ENCODE data around the gene FBXO21.
"Not testable (repeated sequence)": the region's sequence is repeated elsewhere in the genome, so short reads cannot be mapped to it uniquely, and the experiment has no call there.

Gene FBXO21

DNA sequence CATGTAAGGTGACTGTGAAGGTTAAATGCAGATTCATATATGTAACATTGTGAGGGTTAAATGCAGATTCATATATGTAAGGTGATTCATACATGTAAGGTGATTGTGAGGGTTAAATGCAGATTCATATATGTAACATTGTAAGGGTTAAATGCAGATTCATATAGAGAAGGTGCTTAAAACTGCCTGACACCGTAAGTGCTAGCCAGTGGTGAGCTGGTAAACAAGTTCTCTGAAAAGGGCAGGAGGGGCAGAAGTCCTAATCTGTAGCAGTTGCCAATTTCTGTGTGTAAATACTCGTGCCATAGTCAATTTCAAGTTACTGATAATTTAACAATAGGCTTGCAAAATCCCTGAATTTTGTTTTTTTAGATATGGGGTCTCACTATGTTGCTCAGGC lies 86.3 kb downstream of the FBXO21 start:
- DNase-seq (ENCODE audit: low read depth in 3 of 3): not testable (repeated sequence)

DNA sequence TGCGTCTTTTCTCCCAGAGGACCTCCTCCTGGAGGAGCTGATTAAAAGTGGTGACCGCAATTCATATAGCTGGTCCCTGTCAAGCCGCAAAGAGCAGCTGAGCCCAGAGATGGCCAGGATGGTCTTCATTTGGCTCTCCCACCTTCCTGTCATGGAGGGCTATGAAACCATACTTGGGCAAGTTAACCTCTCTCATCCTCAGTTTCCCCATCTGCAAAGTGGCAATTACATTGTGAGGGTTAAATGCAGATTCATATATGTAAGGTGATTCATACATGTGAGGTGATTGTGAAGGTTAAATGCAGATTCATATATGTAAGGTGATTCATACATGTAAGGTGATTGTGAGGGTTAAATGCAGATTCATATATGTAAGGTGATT lies 87.5 kb downstream of the FBXO21 start:
- DNase-seq (ENCODE audit: low read depth in 3 of 3): no peak

DNA sequence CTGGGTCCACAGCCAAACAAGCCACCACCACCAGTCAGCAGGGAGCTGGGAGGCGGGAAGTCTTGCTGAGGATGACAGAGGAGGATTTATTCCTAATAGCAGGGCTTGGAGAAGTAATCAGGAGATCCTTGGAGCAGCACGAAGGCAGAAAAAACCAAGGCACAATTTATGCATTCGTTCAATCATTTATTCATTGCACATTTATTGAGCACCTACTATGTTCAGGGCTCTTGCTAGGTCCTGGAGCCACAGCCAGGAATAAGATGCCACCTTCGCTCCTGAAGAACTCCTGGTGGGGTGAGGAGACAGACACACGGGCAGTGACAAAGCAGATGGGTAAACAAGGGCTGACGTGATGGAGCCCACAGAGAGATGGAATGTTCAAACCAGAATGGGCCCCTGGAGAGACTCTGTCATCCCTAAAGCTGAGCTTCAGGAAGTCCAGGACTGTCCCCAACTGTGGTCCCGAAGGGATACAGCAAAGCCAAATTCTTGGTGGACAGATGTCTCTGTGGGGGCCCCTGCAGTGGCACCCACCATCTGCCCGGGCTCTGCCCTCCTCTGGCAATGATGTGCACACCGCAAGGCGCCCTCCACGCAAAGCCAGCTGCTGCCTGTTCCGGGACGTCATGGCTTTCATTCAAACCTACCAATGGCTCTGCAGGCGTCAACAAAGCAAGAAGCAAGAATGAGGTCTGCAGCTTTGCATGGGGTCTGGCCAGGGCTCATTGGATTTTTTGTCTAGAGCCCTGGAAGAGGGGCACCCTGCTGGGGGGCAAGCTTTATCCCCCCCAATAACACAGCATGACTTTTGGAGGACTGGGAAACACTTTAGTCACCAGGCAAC lies 88.1 kb downstream of the FBXO21 start:
- DNase-seq (ENCODE audit: low read depth in 3 of 3): no peak

DNA sequence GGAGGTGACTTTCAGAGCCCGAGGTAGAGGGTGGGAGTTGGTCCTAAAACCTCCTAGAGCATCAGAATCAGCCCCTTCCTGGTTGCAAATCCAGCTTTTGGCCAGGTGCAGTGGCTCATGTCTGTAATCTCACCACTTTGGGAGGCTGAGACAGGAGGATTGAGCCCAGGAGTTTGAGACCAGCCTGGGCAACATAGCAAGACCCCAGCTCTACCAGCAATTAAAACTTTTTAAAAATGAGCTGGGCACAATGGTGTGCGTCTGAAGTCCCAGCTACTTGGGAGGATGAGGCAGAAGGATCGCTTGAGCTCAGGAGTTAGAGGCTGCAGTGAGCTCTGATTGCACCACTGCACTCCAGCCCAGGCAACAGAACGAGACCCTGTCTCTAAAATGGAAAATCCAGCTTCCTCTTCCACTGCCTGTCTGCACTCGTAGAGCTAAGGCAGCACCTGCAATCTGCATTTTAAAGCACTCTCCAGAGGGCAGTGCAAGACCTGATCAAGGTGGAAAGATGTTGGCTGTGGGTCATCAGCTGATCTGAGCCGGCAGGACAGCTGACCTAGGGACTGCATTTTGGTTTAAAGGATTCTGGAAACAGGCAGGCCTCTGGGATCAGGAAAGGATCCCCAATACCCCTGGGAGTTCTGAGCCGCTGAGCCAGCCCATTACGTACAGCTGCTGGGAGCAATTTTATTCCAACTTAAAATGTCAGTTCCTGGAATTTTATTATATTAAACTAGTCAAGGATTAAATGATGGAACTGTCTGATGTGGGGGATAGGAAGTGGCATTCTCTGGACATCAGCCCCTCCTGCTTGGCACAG lies 89.2 kb downstream of the FBXO21 start:
- DNase-seq (ENCODE audit: low read depth in 3 of 3): no peak

DNA sequence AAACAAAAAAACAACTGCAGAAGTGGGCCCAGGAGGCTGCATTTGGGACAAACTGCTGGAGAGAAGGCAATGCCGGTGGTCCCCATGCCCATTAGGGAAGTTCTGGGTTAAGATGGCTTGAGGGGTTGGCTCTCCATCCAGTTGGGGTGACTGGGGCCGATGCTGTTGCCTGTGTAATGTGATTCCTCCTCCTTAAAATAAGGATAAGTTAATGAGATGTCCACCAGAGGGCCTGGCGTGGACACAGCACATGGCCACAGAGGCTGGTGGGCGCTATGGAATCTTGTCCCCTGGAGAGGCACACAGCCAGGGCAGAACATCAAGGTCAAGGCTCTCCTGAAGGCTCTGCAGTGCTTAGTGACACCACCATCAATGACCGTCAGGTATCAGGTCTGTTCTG lies 90.0 kb downstream of the FBXO21 start:
- DNase-seq (ENCODE audit: low read depth in 3 of 3): no peak

DNA sequence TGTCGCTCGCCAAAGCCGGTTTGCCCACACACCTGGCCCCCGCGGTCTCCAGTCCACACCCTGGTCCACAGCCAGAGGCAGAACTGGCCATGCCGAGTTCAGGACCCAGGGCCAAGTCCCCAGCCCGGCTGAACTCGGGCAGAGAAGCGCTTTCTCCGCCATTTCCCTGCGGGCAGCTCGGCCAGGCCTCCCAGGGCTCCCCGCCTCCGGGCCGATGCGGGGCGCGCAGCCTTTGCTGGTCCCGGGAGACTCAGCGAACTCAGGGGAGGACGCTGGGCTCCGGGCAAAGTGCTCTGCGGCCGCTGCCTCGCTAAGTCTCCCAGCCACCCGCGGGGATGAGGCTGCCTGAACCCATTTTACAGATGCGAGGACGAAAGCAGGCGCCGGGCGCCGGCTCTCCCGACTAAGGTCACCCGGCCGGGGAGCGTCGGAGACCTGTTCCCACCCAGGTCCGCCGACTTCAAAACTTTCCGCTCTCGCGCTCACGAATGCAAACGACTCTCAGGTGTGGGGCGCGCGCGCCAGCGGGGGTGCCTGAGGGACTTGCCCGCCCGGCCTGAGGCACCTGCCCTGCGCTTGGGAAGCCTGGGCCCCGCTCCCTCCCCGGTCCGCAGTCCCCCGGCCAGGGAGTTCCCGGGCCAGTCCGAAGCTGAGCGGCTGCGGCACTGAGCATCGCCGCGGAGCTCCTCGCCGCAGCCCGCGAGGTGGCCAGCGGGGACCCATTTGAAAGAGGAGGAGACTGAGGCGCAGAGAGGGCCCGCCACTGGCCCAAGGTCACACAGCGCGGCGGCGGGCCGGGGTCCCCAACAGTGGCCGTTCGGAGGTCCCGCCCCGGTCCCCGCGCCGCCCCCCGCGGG lies 91.7 kb downstream of the FBXO21 start:
- peak in 1 of 3 experiments; percentile 31 for DNase-seq (ENCODE audit: low read depth in 3 of 3)

DNA sequence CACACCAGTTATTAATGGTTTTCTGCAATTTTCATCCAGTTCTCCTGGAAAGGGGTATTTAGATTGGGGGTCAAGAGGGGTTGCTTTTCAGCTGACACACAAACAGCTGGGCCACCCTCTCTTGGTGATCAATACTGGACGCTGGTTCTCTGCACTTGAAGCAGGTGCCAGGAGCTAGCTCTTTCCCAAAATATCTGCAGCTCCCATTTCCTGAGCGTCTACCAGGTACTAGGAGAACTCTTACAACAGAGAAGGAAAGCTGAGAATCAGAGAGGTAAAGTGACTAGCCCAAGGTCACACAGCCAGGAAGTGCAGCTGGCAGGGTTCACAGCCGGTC lies 92.3 kb downstream of the FBXO21 start:
- no peak for DNase-seq (ENCODE audit: low read depth in 3 of 3)

DNA sequence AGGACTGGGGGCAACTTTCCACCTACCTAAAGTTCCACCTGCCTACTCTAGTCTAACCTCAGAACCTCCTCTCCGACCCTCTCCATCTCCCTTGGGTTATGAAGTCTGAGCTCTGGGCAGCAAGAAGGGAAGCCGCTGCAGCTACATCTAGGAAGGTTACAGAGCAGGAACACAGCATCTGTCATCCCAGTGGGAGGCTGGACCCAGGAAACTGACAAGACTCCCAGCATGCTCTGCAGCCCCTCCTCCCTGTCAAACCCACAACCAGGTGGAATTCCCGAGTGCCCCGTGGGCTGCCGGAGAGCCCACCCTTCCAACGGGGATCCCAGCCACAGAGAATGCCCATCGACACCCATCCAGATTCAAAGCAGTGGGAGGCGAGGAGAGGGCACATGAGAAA lies 93.1 kb downstream of the FBXO21 start:
- DNase-seq (ENCODE audit: low read depth in 3 of 3): no peak

DNA sequence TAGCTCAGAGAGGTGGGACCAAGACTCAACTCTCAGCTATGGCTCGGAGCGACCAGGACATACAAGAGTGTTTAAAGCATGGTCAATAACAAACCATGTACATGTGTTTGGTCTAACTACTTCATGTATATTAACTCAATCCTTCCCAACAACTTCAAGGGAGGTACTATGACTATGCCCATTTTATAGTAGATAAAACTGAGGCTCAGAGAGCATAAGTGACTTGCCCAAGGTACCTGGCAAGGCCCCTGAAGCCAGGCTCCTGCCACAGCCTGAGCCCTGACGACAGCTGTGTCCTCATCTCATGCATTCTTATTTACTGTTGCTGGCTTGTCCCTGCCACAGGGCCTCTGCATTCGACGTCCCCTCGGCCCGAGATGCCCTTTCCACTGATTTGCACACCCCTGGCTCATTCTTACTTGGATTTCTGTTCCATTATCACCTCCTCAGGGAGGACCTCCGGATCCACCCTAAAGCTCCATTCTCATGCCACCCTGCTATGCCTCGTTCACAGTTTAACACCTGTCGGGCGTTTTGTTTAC lies 93.7 kb downstream of the FBXO21 start:
- DNase-seq (ENCODE audit: low read depth in 3 of 3): no peak

DNA sequence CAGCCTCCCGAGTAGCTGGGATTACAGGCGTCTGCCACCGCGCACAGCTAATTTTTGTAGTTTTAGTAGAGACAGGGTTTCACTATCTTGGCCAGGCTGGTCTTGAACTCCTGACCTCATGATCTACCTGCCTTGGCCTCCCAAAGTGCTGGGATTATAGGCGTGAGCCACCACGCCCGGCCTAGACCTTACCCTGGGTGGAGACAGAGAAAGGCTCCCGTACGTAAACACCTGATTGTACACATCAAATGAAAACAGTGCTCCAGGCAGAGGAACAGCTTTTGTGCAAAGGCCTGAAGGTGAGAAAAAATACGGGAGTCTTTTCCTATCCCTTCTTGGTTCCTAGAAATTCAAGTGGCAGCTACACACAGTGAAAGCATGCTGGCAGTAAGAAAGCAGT lies 95.1 kb downstream of the FBXO21 start:
- DNase-seq (ENCODE audit: low read depth in 3 of 3): not testable (repeated sequence)

DNA sequence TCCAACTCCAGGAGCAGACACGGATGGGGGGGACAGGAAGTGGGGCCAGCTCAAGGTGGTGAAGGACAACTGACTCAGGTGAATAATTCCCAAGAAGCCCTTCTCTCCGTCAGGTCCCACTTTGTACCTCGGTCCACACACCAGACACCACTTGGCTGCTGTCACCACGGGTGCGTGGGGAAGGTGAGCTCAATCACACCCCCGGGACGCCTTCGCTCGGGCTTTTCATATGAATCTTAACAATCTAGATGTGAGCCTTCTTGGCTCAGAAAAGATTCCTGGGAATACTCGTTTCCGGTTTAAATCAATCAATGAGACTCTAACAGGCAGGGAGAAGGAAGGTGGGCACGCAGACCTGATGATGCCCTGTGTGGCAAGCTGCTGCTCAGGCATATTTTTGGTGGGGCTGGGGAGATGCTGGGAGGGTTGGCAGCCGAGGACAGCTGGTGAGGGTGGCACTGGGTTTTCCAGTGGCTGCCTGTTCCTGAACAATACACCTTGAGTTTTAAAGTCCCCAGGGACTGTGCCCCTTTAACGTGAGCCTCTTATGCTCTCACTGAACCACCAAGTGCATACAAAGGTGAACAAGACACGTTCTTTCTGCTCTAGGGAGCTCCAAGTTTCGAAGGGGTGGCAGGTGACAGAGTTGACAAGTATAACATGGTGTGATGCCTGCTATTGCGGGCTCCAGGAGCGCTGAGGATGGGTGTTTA lies 96.2 kb downstream of the FBXO21 start:
- DNase-seq (ENCODE audit: low read depth in 3 of 3): no peak

DNA sequence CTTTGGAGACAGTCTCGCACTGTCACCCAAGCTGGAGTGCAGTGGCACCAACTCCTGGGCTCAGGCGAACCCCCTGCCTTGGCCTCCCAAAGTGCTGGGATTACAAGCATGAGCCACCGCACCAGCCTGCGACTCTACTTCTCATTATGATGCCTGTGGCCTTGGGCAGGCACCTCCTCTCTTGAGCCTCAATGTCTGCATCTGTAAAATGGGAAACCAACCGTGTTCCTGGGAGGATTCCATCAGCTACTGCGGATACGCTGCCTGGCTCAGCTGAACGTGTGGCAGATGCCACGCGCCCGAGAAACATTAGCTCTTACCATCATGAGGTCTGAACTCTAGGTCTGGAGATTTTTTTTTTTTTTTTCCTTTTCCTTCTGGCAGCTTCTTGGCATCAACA lies 96.8 kb downstream of the FBXO21 start:
- no peak for DNase-seq (ENCODE audit: low read depth in 3 of 3)

DNA sequence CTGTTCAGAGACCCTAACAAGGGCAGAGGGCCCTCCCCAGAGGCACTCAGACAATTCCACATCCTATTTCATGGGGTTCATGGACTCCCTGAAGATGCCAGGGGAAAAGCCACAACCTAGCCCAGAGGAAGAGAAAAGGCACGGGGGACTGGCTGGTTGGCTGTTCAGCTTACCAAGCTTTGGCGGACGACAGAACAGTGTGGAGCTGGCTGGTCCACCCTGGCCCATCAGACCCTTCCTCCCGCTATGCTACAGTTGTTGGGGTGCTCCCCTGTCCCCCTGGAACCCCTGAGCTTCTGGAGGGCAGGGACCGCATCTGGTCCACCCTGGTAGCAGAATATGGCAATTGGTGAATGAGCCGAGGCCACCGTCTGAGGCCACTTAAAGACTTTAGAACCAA lies 97.4 kb downstream of the FBXO21 start:
- DNase-seq (ENCODE audit: low read depth in 3 of 3): no peak

DNA sequence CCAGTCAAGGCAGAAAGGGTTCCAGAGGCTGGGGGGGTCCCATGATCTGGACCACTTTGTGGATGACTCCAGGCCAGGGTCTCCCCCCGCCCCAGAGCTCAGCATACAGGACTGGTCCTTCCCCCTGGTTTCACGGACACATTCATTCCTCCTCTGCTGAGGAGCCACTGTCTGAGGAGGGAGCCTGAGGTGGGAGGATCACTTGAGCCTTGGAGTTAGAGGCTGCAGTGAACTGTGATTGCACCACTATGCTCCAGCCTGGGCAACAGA lies 97.8 kb downstream of the FBXO21 start:
- no peak for DNase-seq (ENCODE audit: low read depth in 3 of 3)

All from stimulated activated CD4-positive, alpha-beta T cell treated with anti-CD3 and anti-CD28 coated beads, TNF-alpha, amount 100 ng/mL, for 24 hours (primary cell).